ENCODE measurements around the gene RAB18.

DNA sequence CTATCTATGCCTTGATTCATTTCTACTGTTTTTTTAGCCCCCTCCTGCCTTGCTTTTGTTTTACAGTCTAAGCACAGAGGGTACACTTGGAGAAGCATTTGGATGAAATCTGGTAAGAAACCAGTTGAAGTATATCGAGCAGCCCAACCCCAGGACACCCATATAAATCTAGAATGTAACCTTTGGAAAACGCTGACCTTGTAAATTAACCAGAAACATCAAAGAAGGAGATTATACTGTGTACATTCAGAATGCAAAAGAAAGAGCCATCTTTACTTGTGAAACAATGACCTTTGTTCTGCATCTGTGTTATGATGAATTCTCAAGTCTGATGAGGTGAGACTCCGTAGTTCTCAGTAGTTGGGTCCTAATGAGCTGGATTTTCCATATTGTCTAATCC, 49.3 kb upstream of the RAB18 start:
- TF ChIP-seq, protein P1, sequence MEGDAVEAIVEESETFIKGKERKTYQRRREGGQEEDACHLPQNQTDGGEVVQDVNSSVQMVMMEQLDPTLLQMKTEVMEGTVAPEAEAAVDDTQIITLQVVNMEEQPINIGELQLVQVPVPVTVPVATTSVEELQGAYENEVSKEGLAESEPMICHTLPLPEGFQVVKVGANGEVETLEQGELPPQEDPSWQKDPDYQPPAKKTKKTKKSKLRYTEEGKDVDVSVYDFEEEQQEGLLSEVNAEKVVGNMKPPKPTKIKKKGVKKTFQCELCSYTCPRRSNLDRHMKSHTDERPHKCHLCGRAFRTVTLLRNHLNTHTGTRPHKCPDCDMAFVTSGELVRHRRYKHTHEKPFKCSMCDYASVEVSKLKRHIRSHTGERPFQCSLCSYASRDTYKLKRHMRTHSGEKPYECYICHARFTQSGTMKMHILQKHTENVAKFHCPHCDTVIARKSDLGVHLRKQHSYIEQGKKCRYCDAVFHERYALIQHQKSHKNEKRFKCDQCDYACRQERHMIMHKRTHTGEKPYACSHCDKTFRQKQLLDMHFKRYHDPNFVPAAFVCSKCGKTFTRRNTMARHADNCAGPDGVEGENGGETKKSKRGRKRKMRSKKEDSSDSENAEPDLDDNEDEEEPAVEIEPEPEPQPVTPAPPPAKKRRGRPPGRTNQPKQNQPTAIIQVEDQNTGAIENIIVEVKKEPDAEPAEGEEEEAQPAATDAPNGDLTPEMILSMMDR (conservative IDR thresholded peaks at IDR 0.05; ENCODE audit: low read length), result no peak
- no peak for TF ChIP-seq EZH2phosphoT487 (IDR thresholded peaks at IDR 0.05; ENCODE audit: borderline replicate concordance)
